EH (cell line): ENCODE data around the gene C16orf86.
"Not testable (repeated sequence)": the region's sequence is repeated elsewhere in the genome, so short reads cannot be mapped to it uniquely, and the experiment has no call there.

Experiments used
- DNase-seq: peaks from one replicate; pipeline ENCODE4 v3.0.0-alpha.2; 2015; ENCODE audit warnings: low read depth

C16orf86 gene

DNA sequence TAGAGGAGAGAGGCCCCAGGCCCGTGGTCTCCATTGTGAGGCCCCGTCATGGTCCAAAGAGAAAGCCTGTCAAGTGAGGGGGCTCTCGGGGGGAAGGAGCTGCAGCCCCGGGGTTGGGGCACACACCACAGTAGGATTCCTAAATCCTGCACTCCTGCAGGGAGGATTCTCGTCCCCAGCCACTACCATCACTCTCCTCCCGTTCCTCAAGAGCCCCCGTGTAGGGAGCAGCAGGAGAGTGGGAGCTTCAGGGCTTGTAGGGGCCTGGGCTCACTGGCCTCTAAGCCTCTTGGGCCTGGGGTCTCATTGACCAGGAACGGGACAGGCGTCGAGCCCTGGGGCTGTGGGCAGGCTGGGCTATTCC is 821 bp downstream of the C16orf86 start:
- DNase-seq, result no peak

DNA sequence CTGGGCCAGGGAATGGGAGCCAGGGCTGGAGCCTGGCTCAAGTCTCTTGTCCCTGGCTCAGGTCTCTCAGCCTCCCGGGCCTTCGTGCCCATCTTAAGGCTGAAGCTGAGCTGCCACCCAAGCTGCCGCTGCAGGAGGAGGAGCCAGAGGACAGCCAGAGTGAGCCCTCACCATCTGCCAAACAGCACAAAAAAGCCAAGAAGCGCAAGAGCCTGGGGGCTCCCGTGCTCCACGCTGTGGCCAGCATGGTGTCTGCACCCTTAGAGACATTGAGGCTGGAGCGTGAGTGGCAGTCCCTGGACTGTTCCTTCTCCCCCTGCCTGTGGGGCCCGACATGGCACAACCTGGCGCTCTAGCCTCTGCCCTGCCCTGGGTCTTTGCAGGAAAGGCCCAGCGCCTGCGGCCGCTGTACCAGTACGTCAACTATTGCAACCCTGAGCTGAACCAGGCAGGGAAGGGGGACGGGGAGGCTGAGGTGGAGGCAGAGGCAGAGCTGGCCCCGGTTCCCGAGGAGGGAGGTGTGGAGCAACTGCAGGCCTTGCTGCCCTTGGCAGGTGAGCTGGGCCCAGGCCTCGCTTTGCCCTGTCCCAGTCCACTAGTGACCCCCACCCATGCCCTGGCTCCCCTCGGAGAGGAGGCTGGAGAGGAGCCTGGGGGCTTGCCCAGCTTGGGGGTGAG is 1.3 kb downstream of the C16orf86 start:
- peak; percentile 96 for DNase-seq

DNA sequence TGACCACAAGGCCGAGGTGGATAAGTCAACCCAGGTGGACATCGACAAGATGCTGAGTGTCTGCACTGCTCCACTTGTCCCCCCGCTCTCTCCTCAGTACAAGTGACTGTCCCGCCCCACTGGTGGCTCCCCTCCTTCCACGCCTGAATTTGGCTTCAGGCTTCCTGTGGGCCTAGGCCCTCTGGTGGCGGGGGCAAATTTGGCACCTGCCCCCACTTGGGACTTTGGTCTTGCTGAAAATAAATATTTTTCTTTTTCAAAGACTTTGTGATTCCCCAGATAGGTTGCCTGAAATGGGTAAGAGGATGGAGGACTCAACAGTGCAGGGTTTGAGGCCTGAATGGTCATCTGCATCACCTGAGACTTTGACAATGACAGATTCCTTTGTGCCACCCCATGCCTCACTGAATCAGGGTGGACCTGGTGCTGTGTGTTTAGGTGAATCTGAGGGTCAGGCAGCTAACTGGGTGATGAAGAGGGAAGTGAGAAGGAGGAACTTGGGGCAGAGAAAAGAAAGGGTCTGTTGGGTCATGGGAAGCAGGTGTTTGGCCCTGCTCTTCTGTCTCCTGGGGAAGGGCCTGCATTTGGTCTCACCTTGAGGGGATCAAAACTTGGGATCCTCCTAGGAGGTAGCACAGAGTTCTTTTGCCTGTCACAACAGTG is 2.0 kb downstream of the C16orf86 start:
- DNase-seq, result no peak

DNA sequence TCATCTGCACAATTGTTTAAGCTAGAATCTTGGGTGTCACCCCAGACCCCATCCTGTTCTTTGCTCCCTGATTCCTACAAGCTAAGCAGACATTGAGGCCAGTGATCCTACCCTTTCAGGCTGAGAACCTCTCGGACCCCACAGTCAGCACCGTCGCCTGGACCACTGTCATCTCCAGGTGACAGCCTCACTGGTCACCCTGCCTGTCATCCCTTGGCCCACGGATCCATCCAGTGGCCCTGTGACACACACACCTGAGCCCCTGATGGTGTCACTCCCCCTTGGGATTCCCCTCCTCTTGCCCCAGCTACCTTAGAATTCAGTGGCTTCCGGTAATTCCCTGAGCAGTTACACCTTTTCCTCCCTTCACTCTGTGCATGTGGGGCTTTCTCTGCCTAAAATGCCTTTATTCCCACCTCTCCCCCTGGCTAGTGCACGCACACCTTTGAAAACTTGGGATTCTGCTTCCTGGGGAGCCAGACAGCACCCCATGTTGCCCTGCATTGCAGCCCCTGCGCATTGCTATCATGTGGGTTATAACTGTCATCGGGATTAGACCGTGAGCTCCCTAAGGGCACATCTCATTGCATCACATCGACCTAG is 3.0 kb downstream of the C16orf86 start:
- DNase-seq, result no peak

DNA sequence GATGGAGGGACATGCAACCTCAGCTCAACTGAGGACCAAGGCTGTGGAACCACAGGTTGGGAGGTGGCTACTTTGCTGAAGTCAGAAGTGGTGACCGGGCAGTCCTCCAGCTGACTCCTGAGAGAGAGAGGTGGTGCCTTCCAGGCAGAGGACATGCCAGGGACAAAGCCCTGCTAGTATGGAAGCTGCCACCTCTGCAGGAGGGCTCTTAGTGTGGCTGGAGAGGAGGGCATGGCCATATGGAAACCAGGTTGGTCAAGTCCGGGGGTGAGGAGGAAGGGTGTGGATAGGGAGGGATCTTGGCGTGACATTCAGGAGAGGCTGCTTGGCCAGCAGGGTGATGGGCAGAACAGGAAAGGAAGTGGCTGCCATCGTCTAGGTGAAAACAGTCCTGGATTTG is 5.7 kb downstream of the C16orf86 start:
- no peak for DNase-seq

DNA sequence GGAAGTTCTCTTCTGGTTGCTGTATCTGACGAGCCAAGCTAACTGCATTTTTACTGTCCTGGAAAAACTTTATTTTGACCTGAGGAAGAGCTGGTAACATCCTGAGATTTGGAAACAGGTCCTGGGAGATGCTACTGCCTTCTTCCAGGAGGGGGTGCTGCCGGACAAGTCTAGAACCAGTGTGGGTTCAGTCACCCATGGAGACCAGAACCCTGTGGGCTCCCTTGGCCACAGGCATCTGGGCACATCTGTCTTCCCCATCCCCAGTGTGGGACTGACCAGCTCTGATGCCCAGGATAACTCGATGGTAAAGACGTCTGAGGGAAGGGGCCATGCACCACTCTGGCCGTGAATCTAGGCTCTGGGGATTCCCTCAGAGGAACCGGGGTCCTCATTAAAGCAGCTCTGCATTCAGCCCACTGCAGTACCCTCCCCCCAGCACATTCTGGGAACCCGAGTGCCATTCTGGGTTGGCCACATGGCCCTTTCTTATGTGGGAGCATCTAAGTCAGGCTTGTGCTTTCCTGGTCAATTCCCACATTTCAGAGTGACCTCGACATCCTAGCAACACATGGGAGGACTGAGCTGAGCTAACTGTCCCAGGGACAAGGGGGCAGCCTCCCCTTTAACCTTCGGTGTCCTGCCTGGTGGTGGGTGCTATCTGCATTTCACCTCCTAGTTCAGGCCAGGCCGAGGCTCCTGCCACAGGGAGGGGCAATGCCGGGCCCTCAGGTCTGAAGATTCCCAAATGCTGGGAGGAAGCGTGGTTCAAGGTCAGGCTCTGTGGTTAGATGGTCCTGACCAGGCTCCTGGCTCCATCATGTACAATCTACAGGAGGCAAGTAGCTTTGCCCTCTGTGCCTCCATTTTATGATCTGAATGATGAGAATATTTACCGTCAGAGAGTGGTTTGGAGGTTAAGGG is 6.4 kb downstream of the C16orf86 start:
- peak; percentile 78 for DNase-seq

DNA sequence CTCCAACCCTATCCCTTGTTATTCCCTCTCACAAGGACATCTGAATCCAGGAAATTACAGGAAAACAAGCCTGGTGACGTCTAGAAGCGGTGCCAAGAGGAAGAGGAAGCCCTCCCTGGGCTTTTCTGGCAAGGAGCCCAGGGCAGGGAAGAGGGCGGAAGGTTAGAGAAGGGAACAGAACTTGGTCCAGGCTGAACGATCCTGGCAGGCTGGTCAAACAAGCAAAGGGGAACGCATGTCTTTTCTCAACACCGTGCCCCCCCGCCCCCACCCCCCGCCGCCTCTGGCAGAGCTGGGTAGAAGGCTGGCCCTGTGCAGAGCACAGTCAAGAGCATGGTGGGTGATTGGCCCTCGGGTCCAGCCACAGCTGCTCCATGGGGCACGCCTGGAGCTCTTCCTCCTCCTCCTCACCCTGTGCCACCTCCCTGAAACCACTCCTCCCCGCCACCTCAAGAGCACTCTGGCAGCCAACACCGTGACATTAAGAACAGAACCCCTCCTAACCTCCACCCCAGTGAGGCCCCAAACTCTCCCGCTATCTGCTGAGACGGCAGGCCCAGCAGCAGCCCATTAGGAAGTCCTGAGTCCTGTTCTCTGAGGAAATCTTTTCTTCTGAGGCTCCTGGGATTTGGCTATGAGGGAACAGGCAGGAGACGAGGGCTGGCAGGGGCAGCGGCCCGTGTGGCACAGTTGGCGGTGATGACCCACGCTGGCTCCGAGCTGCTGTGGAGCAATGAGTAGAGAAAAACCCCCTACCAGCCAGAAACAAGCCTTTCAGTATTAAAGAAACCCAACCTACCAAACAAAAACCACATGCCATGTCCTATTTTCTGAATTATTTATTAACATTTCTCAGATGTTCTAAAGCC is 7.3 kb downstream of the C16orf86 start:
- DNase-seq, result peak; percentile 54

DNA sequence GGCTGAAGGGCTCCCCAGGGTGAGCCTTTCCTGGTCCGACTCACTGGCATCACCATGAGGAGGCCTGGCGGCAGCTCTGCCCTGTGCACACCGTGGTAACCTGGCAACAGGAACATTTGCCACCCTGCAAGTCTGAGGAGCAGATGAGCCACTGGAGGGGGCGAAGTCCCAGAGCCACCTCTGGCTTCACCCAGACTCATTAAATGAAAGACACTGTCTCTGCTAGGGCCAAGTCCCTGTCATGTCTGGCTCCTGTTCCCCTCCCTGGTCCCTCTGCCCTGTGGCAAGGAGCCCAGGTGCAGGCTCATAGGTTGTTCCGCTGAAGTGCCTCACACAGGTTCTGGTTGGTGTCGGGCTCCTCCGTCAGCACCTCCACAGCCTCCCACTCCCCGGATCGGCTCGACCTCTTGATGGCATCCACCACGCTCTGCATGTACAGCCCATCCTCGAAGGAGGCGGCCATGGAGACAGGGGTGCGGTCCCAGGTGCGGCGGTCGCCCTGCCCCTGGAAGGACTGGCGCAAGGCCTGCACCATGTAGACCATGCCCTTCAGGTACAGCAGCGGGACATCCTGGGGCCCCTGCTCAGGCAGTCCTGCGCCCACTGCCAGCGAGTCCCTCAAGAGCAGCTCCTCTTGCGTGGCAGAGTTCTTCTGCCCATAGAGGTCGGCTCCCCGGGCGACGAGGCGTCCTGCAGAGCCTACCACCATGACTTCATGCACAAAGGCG is 8.4 kb downstream of the C16orf86 start:
- no peak for DNase-seq

DNA sequence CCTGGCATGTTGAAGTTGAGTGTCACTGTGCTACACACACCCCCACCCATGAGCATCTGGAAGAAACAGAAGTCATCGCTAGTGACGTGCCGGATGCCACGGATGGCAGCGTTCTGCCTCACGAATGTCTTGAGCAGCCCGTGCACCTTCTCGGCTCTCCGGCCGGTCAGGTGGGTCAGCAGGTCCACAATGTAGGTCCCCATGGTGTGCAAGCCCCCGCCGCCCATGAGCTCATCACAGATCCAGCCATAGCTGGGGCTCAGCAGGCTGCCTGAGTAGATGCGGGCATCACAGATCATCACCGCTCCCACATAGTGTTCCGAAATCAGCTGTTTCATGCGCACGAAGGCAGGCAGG is 8.9 kb downstream of the C16orf86 start:
- no peak for DNase-seq

DNA sequence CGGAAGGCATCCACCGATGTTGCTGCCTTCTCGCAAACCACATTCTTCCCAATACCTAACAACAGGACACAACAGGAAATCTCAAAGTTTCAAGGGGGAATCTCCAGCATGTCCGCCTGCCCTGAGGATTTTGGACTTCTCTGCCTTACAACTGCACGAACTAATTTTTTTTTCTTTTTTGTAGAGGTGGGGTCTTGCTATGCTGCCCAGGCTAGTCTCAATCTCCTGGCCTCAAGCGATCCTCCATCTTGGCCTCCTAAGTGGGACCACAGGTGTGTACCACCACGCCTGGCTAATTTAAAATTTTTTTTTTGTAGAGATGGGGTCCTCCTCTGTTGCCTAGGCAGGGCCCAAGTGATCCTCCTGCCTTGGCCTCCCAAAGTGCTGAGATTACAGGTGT is 9.4 kb downstream of the C16orf86 start:
- DNase-seq, result no peak

DNA sequence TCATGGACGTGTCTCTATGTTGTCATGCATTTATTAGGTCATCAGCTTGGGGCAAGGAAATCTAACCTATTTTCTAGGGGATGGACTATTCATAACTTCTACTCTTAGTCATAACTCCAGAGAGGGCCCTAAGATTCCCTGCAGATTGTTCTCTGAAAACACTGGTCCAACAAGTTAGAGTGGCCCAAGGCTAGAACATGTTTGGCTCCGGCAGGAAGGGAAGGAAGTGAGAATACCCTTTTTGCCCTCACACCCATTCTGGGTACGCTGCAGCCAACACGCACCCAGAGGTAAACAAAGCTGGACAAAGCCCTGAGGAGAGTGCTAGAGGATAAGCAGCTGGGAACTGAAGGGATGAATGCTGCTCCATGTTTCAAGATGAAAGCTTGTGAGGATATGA is 9.9 kb downstream of the C16orf86 start:
- no peak for DNase-seq

DNA sequence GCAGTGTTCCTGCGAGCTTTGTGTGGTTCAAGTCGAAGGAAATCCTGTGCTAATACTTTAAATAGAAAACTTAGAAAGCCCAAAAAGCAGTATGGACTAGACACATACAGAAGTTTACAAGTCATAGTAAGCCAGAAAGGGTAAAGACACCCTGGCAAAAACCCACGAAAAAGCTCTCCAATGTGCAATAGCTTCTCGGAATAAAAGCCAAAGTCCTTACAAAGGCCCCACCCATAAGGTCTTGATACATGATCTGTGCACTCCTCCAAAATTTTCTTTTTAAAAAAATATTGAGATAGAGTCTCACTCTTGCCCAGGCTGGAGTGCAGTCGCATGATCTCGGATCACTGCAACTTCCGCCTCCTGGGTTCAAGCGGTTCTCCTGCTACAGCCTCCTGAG is 10.3 kb downstream of the C16orf86 start:
- DNase-seq, result no peak

DNA sequence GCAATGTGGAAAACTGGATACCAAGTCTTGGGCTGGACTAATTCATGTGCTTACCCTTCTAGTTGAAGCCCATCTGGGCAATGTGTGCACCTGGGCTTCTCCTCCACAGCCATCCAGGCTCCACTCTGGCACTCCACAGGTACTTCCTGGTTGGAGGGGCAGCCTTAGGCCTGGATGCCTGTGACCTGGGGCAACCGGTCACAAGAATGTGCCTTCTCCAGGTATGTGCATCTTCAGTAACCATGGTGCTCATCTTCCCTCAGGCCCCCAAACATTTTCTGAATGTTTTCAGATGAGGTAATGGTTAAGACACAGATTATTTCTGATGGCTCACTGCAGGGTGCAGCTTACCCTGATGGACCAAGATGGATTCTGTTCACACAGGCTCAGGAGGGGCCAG is 11.1 kb downstream of the C16orf86 start:
- DNase-seq, result no peak

DNA sequence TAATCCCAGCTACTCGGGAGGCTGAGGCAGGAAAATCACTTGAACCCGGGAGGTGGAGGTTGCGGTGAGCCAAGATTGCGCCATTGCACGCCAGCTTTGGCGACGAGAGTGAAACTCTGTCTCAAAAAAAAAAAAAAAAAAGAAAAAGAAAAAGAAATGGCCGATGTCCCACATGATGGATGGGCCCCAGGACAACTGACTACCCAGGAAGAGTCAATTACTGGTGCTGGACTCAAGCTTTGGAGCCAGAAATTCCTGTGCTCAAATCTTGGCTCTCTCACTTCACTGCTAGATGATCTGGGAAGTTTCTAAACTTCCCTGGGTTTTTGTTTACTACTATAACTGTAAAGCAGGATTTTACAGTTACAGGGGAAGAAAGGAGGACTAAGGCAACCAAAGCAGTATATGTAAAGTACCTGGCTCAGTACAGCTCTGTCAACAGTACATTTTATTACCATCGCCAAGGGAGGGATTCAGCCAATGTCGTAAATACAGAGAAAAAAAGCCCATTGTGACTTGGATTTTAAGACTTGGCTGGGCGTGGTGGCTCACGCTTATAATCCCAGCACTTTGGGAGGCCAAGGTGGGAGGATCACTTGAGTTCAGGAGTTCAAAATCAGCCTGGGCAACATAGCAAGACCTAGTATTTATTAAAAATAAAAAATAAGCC is 11.9 kb downstream of the C16orf86 start:
- no peak for DNase-seq

DNA sequence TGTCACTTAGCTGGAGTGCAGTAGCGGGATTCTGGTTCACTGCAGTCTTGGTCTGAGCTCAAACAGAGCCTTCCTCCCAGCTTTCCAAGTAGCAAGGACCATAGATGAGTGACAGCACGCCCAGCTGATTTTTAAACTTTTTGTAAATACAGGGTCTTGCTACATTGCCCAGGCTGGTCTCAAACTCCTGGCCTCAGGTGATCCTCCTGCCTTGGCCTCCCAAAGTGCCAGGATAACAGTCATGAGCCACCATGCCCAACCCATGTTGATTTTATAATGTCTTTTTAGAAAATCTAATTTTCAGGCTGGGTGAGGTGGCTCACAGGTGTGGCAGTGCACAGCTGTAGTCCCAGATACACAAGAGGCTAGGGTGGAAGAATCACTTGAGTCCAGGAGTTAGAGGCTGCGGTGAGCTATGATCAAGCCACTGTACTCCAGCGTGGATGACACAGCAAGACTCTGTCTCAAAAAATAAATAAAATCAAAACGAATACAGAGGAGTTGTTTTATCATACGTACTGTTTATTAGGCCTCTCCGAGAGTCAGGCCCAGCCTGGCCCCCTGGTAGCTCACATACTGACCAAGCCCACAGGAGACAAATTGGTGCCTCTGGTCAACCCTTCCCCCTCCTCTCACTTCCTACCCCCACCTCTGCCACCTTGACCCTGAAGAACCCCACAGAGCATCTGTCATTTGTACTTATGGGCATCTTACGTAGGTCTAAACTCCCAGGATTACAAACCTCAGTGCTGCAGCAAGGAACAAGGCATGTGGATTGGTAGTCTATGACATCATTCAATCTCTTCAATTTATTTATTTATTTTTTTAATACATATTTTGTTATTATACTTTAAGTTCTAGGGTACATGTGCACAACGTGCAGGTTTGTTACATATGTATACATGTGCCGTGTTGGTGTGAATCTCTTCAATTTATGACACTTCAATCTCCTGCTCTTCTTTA is 13.6 kb downstream of the C16orf86 start:
- DNase-seq, result no peak

DNA sequence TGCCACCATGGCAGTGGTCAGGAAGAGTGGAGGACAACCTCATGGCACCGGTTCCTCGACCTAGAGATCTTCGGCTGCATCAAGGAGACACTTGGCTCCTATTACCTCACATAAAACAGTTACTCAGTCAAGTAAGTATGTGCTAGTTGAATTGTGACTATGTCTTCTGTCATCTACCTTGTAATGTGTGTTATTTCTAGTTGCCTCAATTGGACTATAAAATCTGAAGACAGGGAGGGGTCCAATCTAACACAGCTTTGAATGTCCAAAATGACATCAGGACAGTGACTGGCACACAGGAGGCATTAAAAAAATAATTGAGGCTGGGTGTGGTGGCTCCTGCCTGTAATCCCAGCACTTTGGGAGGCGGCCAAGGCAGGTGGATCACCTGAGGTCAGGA is 17.2 kb downstream of the C16orf86 start:
- DNase-seq, result peak; percentile 22

DNA sequence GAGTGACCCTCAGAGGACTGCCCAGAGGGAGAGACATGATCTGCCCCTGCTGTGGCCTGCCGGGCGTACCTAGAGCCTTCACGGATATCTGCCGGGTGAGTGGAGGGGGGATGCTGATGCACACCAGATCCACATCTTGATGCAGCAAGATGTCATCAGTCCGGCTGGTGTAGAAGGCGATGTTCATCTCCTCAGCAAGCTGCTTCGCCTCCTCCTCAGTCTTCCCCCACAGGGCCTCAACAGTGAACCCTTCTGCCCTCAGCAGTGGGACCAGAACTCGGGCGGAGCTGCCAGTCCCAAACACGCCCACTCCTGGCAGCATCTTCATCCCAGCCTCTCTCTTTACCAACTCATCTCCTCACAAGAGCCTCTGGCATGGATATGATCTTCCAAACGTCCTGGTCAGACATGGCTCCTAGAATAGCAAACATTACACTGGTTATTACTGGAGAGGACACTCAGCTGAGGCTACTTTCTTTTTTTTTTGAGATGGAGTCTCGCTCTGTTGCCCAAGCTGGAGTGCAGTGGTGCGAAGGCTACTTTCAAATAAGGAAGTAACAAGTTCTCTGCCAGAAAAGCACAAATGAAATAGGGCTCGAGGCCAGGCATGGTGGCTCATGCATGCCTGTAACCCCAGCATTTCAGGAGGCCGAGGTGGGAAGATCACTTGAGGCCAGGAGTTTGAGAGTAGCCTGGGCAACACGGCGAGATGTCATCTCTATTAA is 18.9 kb downstream of the C16orf86 start:
- no peak for DNase-seq

DNA sequence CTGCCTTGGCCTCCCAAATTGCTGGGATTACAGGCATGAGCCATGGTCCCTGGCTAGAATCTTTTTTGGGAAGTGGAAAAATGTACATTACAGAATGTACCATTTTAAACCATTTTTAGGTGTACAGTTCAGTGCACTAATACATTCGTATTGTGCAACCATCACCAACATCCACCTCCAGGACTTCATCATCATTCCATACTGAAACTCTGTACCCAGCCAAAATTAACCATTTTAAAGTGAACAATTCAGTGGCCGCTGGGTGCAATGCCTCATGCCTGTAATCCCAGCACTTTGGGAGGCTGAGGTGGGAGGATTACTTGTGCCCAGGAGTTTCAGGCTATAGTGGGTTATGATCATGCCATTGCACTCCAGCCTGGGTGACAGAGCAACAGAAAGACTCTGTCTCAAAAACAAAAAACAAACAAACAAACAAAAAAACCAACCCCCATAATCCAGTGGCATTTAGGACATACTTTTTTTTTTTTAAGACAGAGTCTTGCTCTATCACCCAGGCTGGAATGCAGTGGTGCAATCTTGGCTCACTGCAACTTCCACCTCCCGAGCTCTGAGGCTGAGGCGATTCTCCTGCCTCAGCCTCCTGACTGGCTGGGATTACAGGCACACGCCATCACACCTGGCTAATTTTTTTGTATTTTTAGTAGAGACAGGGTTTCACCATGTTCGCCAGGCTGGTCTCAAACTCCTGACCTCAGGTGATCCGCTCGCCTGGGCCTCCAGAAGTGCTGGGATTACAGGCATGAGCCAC is 27.1 kb downstream of the C16orf86 start:
- DNase-seq, result not testable (repeated sequence)
